Fibroblast of lung (primary cell): ENCODE measurements around the gene DBNL. TPM values are rescaled to one million over a fixed set of nuclear protein-coding genes. Genes with fewer than 3 reads are reported as not detected.

ENCODE experiments used
- DNase-seq, 2 donors: peaks; one replicate each; pipeline versions ENCODE4 v3.0.0 to v3.0.0-alpha.2; 2010; ENCODE audit warnings: low read depth in 2 of 2
- H2AFZ ChIP-seq: 2 replicates; pipeline ENCODE4 v1.5.1; 2012; ENCODE audit warnings: low read length, control low read depth, inconsistent platforms
- H3K27ac ChIP-seq: 2 replicates; pipeline ENCODE4 v1.5.1; 2011; ENCODE audit warnings: low read length, control low read depth; ENCODE audit not compliant: insufficient read depth
- H3K27me3 ChIP-seq: 2 replicates; pipeline ENCODE4 v1.5.1; 2011; ENCODE audit warnings: mild to moderate bottlenecking, low read length; ENCODE audit not compliant: control insufficient read depth, insufficient read depth
- H3K36me3 ChIP-seq: 2 replicates; pipeline ENCODE4 v1.5.1; 2011; ENCODE audit warnings: low read length; ENCODE audit not compliant: control insufficient read depth, insufficient read depth
- H3K4me1 ChIP-seq: 2 replicates; pipeline ENCODE4 v1.5.1; 2011; ENCODE audit warnings: low read length; ENCODE audit not compliant: control insufficient read depth, insufficient read depth; ENCODE audit errors: extremely low read depth
- H3K4me2 ChIP-seq: 2 replicates; pipeline ENCODE4 v1.5.1; 2011; ENCODE audit warnings: low read length, control low read depth; ENCODE audit not compliant: insufficient read depth; ENCODE audit errors: extremely low read depth
- H3K4me3 ChIP-seq, 4 experiments: fragments of 200-600 bp in 1 of 4; sonication (generic) in 1 of 4; replicated peaks in 1 of 4; 2 replicates each; pipeline ENCODE4 v1.5.1; 2011 to 2016; ENCODE audit warnings: low read length in 4 of 4, low read depth in 3 of 4, mild to moderate bottlenecking in 3 of 4, control low read depth in 2 of 4, inconsistent platforms in 1 of 4, mixed read lengths in 1 of 4; ENCODE audit not compliant: insufficient read depth in 1 of 4; ENCODE audit errors: control extremely low read depth in 1 of 4
- H3K79me2 ChIP-seq: 2 replicates; pipeline ENCODE4 v1.5.1; 2012; ENCODE audit warnings: mild to moderate bottlenecking, low read length, inconsistent platforms; ENCODE audit not compliant: control insufficient read depth, insufficient read depth
- H3K9ac ChIP-seq: 2 replicates; pipeline ENCODE4 v1.5.1; 2011; ENCODE audit warnings: mild to moderate bottlenecking, low read length, control low read depth; ENCODE audit not compliant: insufficient read depth
- H3K9me3 ChIP-seq: 2 replicates; pipeline ENCODE4 v1.5.1; 2012; ENCODE audit warnings: low read depth, low read length; ENCODE audit not compliant: control insufficient read depth, insufficient read depth
- H4K20me1 ChIP-seq: 2 replicates; pipeline ENCODE4 v1.5.1; 2011; ENCODE audit warnings: low read length; ENCODE audit not compliant: control insufficient read depth, insufficient read depth; ENCODE audit errors: extremely low read depth
- CTCF ChIP-seq, 2 donors: IDR thresholded peaks in 1 of 2; conservative IDR thresholded peaks in 1 of 2; 1 replicate in 1 of 2; 2 replicates in 1 of 2; pipeline ENCODE4 v1.5.1; 2011 to 2012; ENCODE audit warnings: low read length in 2 of 2, control low read depth in 1 of 2, inconsistent platforms in 1 of 2, low read depth in 1 of 2, mild to moderate bottlenecking in 1 of 2
- EZH2 ChIP-seq: IDR thresholded peaks from 2 replicates; pipeline ENCODE4 v1.5.1; 2012; ENCODE audit warnings: low read length, control low read depth, mild to moderate bottlenecking; ENCODE audit errors: missing control alignments
- polyA plus RNA-seq, 2 donors: library from polyadenylated mRNA; depleted of rRNA in 1 of 2; stranded (reverse) in 1 of 2; unstranded in 1 of 2; fragments of >200 nt; gene quantifications; 2 replicates each; pipeline ENCODE4 v1.2.1, GENCODE V29; 2011 to 2012; ENCODE audit warnings: missing spikeins in 1 of 2
- total RNA-seq: library from RNA; depleted of rRNA; stranded (reverse); fragments of >200 nt; gene quantifications from 2 replicates; pipeline ENCODE4 v1.2.1, GENCODE V29; 2014

DBNL gene
- total and polyA plus RNA-seq, 2 donors (not counting 1 experiment from before 2014, with no cell fraction given) = 86.4 to 88.2 TPM

- no peaks in the 10 kb centered on the region for H4K20me1 ChIP-seq
- DNase-seq = no peak
- H3K4me2 ChIP-seq = no peak overlapping the region
- H3K27ac ChIP-seq = no peak overlapping the region
- H2AFZ ChIP-seq = no peak overlapping the region
- no peaks in the 10 kb centered on the region for H3K27me3 ChIP-seq
- no peaks in the 10 kb centered on the region for H3K9me3 ChIP-seq
- H3K79me2 ChIP-seq = peaks cover 1% of the 10 kb centered on the region
- no peak overlapping the region for H3K4me3 ChIP-seq
- H3K36me3 ChIP-seq = peaks cover 36% of the 10 kb centered on the region
- H3K9ac ChIP-seq = no peak overlapping the region
- H3K4me1 ChIP-seq = no peaks in the 10 kb centered on the region
- TF ChIP-seq EZH2 (no peak), CTCF (conservative IDR thresholded peaks at IDR 0.05 in 1 of 2, IDR thresholded peaks at IDR 0.05 in 1 of 2; ENCODE audit: low read depth in 1 of 2, low read length in 2 of 2) (no peak)
Observed at GRCh38 chr7:44057181-44057848, 12.8 kb downstream of the DBNL start.

- H3K4me2 ChIP-seq = no peak overlapping the region
- no peak overlapping the region for H3K4me3 ChIP-seq
- H3K36me3 ChIP-seq = peaks cover 35% of the 10 kb centered on the region
- H3K27me3 ChIP-seq = no peaks in the 10 kb centered on the region
- H3K27ac ChIP-seq = no peak overlapping the region
- no peak overlapping the region for H3K9ac ChIP-seq
- peaks cover 1% of the 10 kb centered on the region for H3K79me2 ChIP-seq
- no peak overlapping the region for H2AFZ ChIP-seq
- no peaks in the 10 kb centered on the region for H4K20me1 ChIP-seq
- TF ChIP-seq EZH2 (no peak), CTCF (conservative IDR thresholded peaks at IDR 0.05 in 1 of 2, IDR thresholded peaks at IDR 0.05 in 1 of 2; ENCODE audit: low read depth in 1 of 2, low read length in 2 of 2) (no peak)
- no peaks in the 10 kb centered on the region for H3K4me1 ChIP-seq
- no peaks in the 10 kb centered on the region for H3K9me3 ChIP-seq
- DNase-seq = no peak
Observed at GRCh38 chr7:44057849-44058758, 13.6 kb downstream of the DBNL start.

GRCh38 chr7:44058759-44059218 lies 14.3 kb downstream of the DBNL start:
- H3K36me3 ChIP-seq = peaks cover 35% of the 10 kb centered on the region
- H3K9ac ChIP-seq = no peak overlapping the region
- no peak overlapping the region for H2AFZ ChIP-seq
- no peaks in the 10 kb centered on the region for H3K4me1 ChIP-seq
- H3K4me3 ChIP-seq = no peak overlapping the region
- no peaks in the 10 kb centered on the region for H3K9me3 ChIP-seq
- H3K4me2 ChIP-seq = no peak overlapping the region
- TF ChIP-seq EZH2 (no peak), CTCF (conservative IDR thresholded peaks at IDR 0.05 in 1 of 2, IDR thresholded peaks at IDR 0.05 in 1 of 2; ENCODE audit: low read depth in 1 of 2, low read length in 2 of 2) (no peak)
- H4K20me1 ChIP-seq = no peaks in the 10 kb centered on the region
- H3K27ac ChIP-seq = no peak overlapping the region
- peaks cover 1% of the 10 kb centered on the region for H3K79me2 ChIP-seq
- DNase-seq = no peak
- H3K27me3 ChIP-seq = no peaks in the 10 kb centered on the region
